Stromal cell of bone marrow (primary cell): Measurements from ENCODE around the gene FADS6.
"Not testable (repeated sequence)": the region's sequence is repeated elsewhere in the genome, so short reads cannot be mapped to it uniquely, and the experiment has no call there.

Experiments
- DNase-seq: peaks from one replicate; pipeline ENCODE4 v3.0.0-alpha.2; 2012; ENCODE audit warnings: low read depth

The FADS6 gene

GRCh38 chr17:74888469-74888868 lies 5.0 kb downstream of the FADS6 start:
- DNase-seq, result no peak

- DNase-seq, result no peak
Observed at GRCh38 chr17:74883241-74883745, 10.1 kb downstream of the FADS6 start.

GRCh38 chr17:74882517-74883240 lies 10.8 kb downstream of the FADS6 start:
- DNase-seq, result no peak

- no peak for DNase-seq
Observed at GRCh38 chr17:74881073-74881472, 12.4 kb downstream of the FADS6 start.

- DNase-seq, result no peak
Observed at GRCh38 chr17:74879308-74879707, 14.1 kb downstream of the FADS6 start.

GRCh38 chr17:74878658-74879057 lies 14.8 kb downstream of the FADS6 start:
- DNase-seq, result no peak

GRCh38 chr17:74877592-74878548 lies 15.6 kb downstream of the FADS6 start:
- DNase-seq, result no peak

GRCh38 chr17:74875977-74876593 lies 17.3 kb downstream of the FADS6 start:
- DNase-seq, result no peak

- no peak for DNase-seq
Observed at GRCh38 chr17:74875155-74875976, 18.1 kb downstream of the FADS6 start.

GRCh38 chr17:74874615-74875037 lies 18.8 kb downstream of the FADS6 start:
- no peak for DNase-seq

GRCh38 chr17:74873874-74874614 lies 19.4 kb downstream of the FADS6 start:
- no peak for DNase-seq

GRCh38 chr17:74873037-74873873 lies 20.2 kb downstream of the FADS6 start:
- DNase-seq, result peak; percentile 99

GRCh38 chr17:74872313-74873036 lies 21.0 kb downstream of the FADS6 start, which contains the start of gene FDXR:
TSS of gene FDXR (minus strand) at chr17:74872994. CDS start at chr17:74872944, 50 bp downstream.
- no peak for DNase-seq

GRCh38 chr17:74871356-74872076 lies 21.9 kb downstream of the FADS6 start:
- DNase-seq, result no peak

- DNase-seq, result peak; percentile 15
Observed at GRCh38 chr17:74870512-74870911, 22.9 kb downstream of the FADS6 start.

GRCh38 chr17:74870028-74870427 lies 23.4 kb downstream of the FADS6 start:
- not testable (repeated sequence) for DNase-seq

- DNase-seq, result no peak
Observed at GRCh38 chr17:74868908-74869255, 24.6 kb downstream of the FADS6 start.

- DNase-seq, result no peak
Observed at GRCh38 chr17:74868251-74868907, 25.1 kb downstream of the FADS6 start.
